K562 (cell line): Measurements from ENCODE around the gene CRYAB. TPM values are rescaled to one million over a fixed set of nuclear protein-coding genes. Genes with fewer than 3 reads are reported as not detected.

Source experiments
- ARHGAP35 ChIP-seq: fragments of 450-650 bp; IDR thresholded peaks from 2 replicates; pipeline ENCODE4 v1.6.1; 2018; ENCODE audit not compliant: partially characterized antibody
- ATF1 ChIP-seq, 2 experiments: fragments of 450-650 bp in 1 of 2; IDR thresholded peaks; 2 replicates each; pipeline ENCODE4 v1.6.1; 2016; ENCODE audit warnings: missing compliant biosample characterization in 1 of 2, missing genetic modification characterization in 1 of 2
- CBFA2T2 ChIP-seq: fragments of 450-650 bp; conservative IDR thresholded peaks from 2 replicates; pipeline ENCODE4 v1.6.1; 2017; ENCODE audit warnings: mild to moderate bottlenecking
- DDX20 ChIP-seq: fragments of 450-650 bp; IDR thresholded peaks from 2 replicates; pipeline ENCODE4 v1.6.1; 2016; ENCODE audit warnings: missing genetic modification characterization, low read depth, mild to moderate bottlenecking, missing compliant biosample characterization, moderate library complexity
- E2F1 ChIP-seq: sonication (generic); formaldehyde crosslinking; IDR thresholded peaks from 2 replicates; pipeline ENCODE4 v1.8.1; 2023; ENCODE audit warnings: mild to moderate bottlenecking, missing genetic modification reagents, moderate library complexity
- ELK3 ChIP-seq: fragments of 450-650 bp; formaldehyde crosslinking; IDR thresholded peaks from 2 replicates; pipeline ENCODE4 v1.4.0; 2020; ENCODE audit warnings: mild to moderate bottlenecking
- FUS ChIP-seq: fragments of 200-400 bp; formaldehyde crosslinking; optimal IDR thresholded peaks from 2 replicates; pipeline ENCODE3; 2017; ENCODE audit warnings: low read depth, low read length
- GTF2A2 ChIP-seq: IDR thresholded peaks from 2 replicates; pipeline ENCODE4 v1.6.1; 2016; ENCODE audit warnings: mild to moderate bottlenecking, missing genetic modification characterization, missing compliant biosample characterization
- HOMEZ ChIP-seq: fragments of 250-450 bp; sonication (Bioruptor Pico); IDR thresholded peaks from 2 replicates; pipeline ENCODE4 v1.4.0; 2020; ENCODE audit warnings: mild to moderate bottlenecking, moderate library complexity
- PCBP1 ChIP-seq: fragments of 200-400 bp; formaldehyde crosslinking; IDR thresholded peaks from 2 replicates; pipeline ENCODE4 v1.6.1; 2018; ENCODE audit warnings: mild to moderate bottlenecking, low read depth, low read length; ENCODE audit not compliant: poor library complexity, severe bottlenecking
- PHF21A ChIP-seq: fragments of 450-650 bp; IDR thresholded peaks from 2 replicates; pipeline ENCODE4 v1.6.1; 2017; ENCODE audit warnings: low read depth, borderline replicate concordance
- POLR2B ChIP-seq: fragments of 450-650 bp; IDR thresholded peaks from 2 replicates; pipeline ENCODE4 v1.6.1; 2018; ENCODE audit warnings: low read depth; ENCODE audit not compliant: partially characterized antibody
- POLR2H ChIP-seq: IDR thresholded peaks from 2 replicates; pipeline ENCODE4 v1.6.1; 2016; ENCODE audit warnings: missing genetic modification characterization, low read depth, mild to moderate bottlenecking, control low read depth, missing compliant biosample characterization, moderate library complexity
- PYGO2 ChIP-seq: fragments of 450-650 bp; IDR thresholded peaks from 2 replicates; pipeline ENCODE4 v1.6.1; 2016; ENCODE audit warnings: mild to moderate bottlenecking, missing genetic modification characterization, moderate library complexity, missing compliant biosample characterization
- RAD21 ChIP-seq, 2 experiments: fragments of 250-450 bp in 1 of 2; fragments of 450-650 bp in 1 of 2; sonication (Bioruptor Pico) in 1 of 2; formaldehyde crosslinking in 1 of 2; IDR thresholded peaks in 1 of 2; conservative IDR thresholded peaks in 1 of 2; 2 replicates each; pipeline versions ENCODE4 v1.4.0 to v1.8.0; 2020 to 2022; ENCODE audit warnings: mild to moderate bottlenecking in 2 of 2, moderate library complexity in 1 of 2
- SETDB1 ChIP-seq: IDR thresholded peaks from one replicate; pipeline ENCODE4 v1.6.1; 2012; ENCODE audit warnings: low read length, control low read depth, inconsistent platforms
- TAL1 ChIP-seq: fragments of 450-650 bp; IDR thresholded peaks from 2 replicates; pipeline ENCODE4 v1.6.1; 2016; ENCODE audit warnings: mild to moderate bottlenecking
- TEAD4 ChIP-seq, 2 experiments: sonication (generic) in 1 of 2; formaldehyde crosslinking in 1 of 2; IDR thresholded peaks; 2 replicates each; pipeline versions ENCODE4 v1.6.1 to v1.8.0; 2012 to 2022; ENCODE audit warnings: borderline replicate concordance in 1 of 2, inconsistent platforms in 1 of 2, low read length in 1 of 2, mild to moderate bottlenecking in 1 of 2, missing genetic modification reagents in 1 of 2
- ZNF316 ChIP-seq: fragments of 450-650 bp; IDR thresholded peaks from 2 replicates; pipeline ENCODE4 v1.6.1; 2016
- ZNF395 ChIP-seq: fragments of 200-800 bp; sonication (Bioruptor generic); IDR thresholded peaks from 2 replicates; pipeline ENCODE4 v1.6.1; 2017; ENCODE audit warnings: missing genetic modification characterization, missing compliant biosample characterization
- ZNF561 ChIP-seq: fragments of 450-650 bp; formaldehyde crosslinking; conservative IDR thresholded peaks from 2 replicates; pipeline ENCODE4 v1.4.0; 2020; ENCODE audit warnings: mild to moderate bottlenecking, moderate library complexity
- ZNF668 ChIP-seq: fragments of 250-450 bp; sonication (Bioruptor Pico); IDR thresholded peaks from 2 replicates; pipeline ENCODE4 v1.8.0; 2022; ENCODE audit warnings: mild to moderate bottlenecking, inconsistent platforms
- ZNF699 ChIP-seq: fragments of 250-450 bp; sonication (Bioruptor Pico); IDR thresholded peaks from 2 replicates; pipeline ENCODE4 v1.8.0; 2021; ENCODE audit warnings: mild to moderate bottlenecking, moderate library complexity; ENCODE audit not compliant: insufficient replicate concordance
- polyA plus RNA-seq, 8 experiments: library from polyadenylated mRNA; depleted of rRNA in 4 of 8; stranded (reverse) in 5 of 8; unstranded in 3 of 8; fragments of >200 nt; fragmentation: Nextera tagmentation in 2 of 8; fragmentation: Illumina TruSeq in 1 of 8; extraction: Ambion mirVana in 2 of 8; extraction: Trizol in 1 of 8; gene quantifications; 2 replicates each; pipeline versions ENCODE4 v1.2.1 to v1.2.3, GENCODE V29; 2011 to 2014; ENCODE audit warnings: inconsistent platforms in 1 of 8, missing spikeins in 1 of 8
- total RNA-seq, 7 experiments: library from RNA; depleted of rRNA in 6 of 7; stranded (reverse); fragments of >200 nt in 6 of 7; fragmentation: Illumina TruSeq in 2 of 7; extraction: Trizol in 2 of 7; gene quantifications; 2 replicates each; pipeline versions ENCODE4 v1.2.1 to v1.2.3, GENCODE V29; 2011 to 2021; ENCODE audit warnings: low replicate concordance in 1 of 7

CRYAB gene
- total and polyA plus RNA-seq, 9 of the 15 experiments (the other 6 are each of a cell fraction or from before 2014, with no cell fraction given): 0.83 to 7.5 (median 3.6) TPM

- TF ChIP-seq TAL1 (peak; percentile 45; the same call in 1 of the 2 replicates), ZNF561 (CRISPR knock-in tag) (no peak), POLR2B (no peak), ATF1 (CRISPR knock-in tag; IDR thresholded peaks at IDR 0.05) (no peak), ATF1 (tag; IDR thresholded peaks at IDR 0.05) (no peak), GTF2A2 (tag) (no peak), ZNF668 (CRISPR knock-in tag) (no peak), SETDB1 (no peak), POLR2H (tag) (no peak), DDX20 (no peak), ARHGAP35 (no peak), PHF21A (no peak), RAD21 (CRISPR knock-in tag; conservative IDR thresholded peaks at IDR 0.05 in 1 of 2, IDR thresholded peaks at IDR 0.05 in 1 of 2) (no peak), FUS (no peak), ZNF395 (CRISPR knock-in tag) (no peak), E2F1 (CRISPR knock-in tag) (no peak), ELK3 (no peak), ZNF316 (no peak), PYGO2 (tag) (no peak), PCBP1 (no peak), ZNF699 (CRISPR knock-in tag) (no peak), HOMEZ (CRISPR knock-in tag) (no peak), TEAD4 (IDR thresholded peaks at IDR 0.05; ENCODE audit: low read length) (peak; percentile 11; the same call in 1 of the 2 replicates), TEAD4 (CRISPR knock-in tag; IDR thresholded peaks at IDR 0.05; ENCODE audit: borderline replicate concordance) (no peak), CBFA2T2 (0 out of 2 replicates have a peak, but pooled peaks have one; percentile 11)
Observed at GRCh38 chr11:111911563-111912401, at the start of gene CRYAB (continued).
